Measurements from ENCODE around the gene CCT2. TPM values are rescaled to one million over a fixed set of nuclear protein-coding genes. Genes with fewer than 3 reads are reported as not detected.

The CCT2 gene
- polyA plus RNA-seq, 4 donors: 63.7 to 140 (median 104) TPM

- FAIRE-seq: no peak
- WGBS, 3 donors: 89 to 94% (median 94%) methylated on average over 8 of the region's 8 CpGs
- H3K36me3 ChIP-seq (ENCODE audit: control insufficient read depth in 3 of 3, insufficient read depth in 2 of 3, low read depth in 1 of 3, low read length in 3 of 3): peaks cover 0 to 6% (median 0%) of the 10 kb centered on the region in 3 donors
- no peak for DNase-seq
- H3K4me3 ChIP-seq (ENCODE audit: low read depth in 1 of 3, low read length in 3 of 3): no peak overlapping the region
- no peaks in the 10 kb centered on the region for H3K27me3 ChIP-seq (ENCODE audit: control insufficient read depth in 3 of 3, insufficient read depth in 3 of 3, low read length in 3 of 3)
- no peaks in the 10 kb centered on the region for H3K4me1 ChIP-seq (ENCODE audit: control insufficient read depth in 3 of 3, insufficient read depth in 2 of 3, low read depth in 1 of 3, low read length in 2 of 3)
- no peak overlapping the region for H3K27ac ChIP-seq (ENCODE audit: low read depth in 1 of 3, low read length in 2 of 3)
- no peaks in the 10 kb centered on the region for H3K9me3 ChIP-seq (ENCODE audit: control insufficient read depth in 2 of 2, insufficient read depth in 1 of 2, low read depth in 1 of 2, low read length in 1 of 2)
Measured at GRCh38 chr12:69550569-69551350, 34.5 kb upstream of the CCT2 start.

GRCh38 chr12:69553628-69554248 is 31.5 kb upstream of the CCT2 start:
- 48 to 58% (median 50%) methylated on average over 2 of the region's 2 CpGs for WGBS, 3 donors
- DNase-seq (peak; percentile 31 to 33), FAIRE-seq (no peak)
- Histone ChIP-seq H3K27me3 (ENCODE audit: control insufficient read depth in 3 of 3, insufficient read depth in 3 of 3, low read length in 3 of 3) (no peaks in the 10 kb centered on the region), H3K27ac (ENCODE audit: low read depth in 1 of 3, low read length in 2 of 3) (no peak overlapping the region), H3K36me3 (ENCODE audit: control insufficient read depth in 3 of 3, insufficient read depth in 2 of 3, low read depth in 1 of 3, low read length in 3 of 3) (peaks cover 0 to 9% (median 0%) of the 10 kb centered on the region in 3 donors), H3K9me3 (ENCODE audit: control insufficient read depth in 2 of 2, insufficient read depth in 1 of 2, low read depth in 1 of 2, low read length in 1 of 2) (no peaks in the 10 kb centered on the region), H3K4me3 (ENCODE audit: low read depth in 1 of 3, low read length in 3 of 3) (no peak overlapping the region), H3K4me1 (ENCODE audit: control insufficient read depth in 3 of 3, insufficient read depth in 2 of 3, low read depth in 1 of 3, low read length in 2 of 3) (no peaks in the 10 kb centered on the region)

GRCh38 chr12:69555461-69555860 is 29.8 kb upstream of the CCT2 start:
- H3K4me1 ChIP-seq (ENCODE audit: control insufficient read depth in 3 of 3, insufficient read depth in 2 of 3, low read depth in 1 of 3, low read length in 2 of 3): no peaks in the 10 kb centered on the region
- H3K9me3 ChIP-seq (ENCODE audit: control insufficient read depth in 2 of 2, insufficient read depth in 1 of 2, low read depth in 1 of 2, low read length in 1 of 2): no peaks in the 10 kb centered on the region
- WGBS, 3 donors: 82 to 83% (median 82%) methylated on average over 6 of the region's 6 CpGs
- H3K36me3 ChIP-seq (ENCODE audit: control insufficient read depth in 3 of 3, insufficient read depth in 2 of 3, low read depth in 1 of 3, low read length in 3 of 3): peaks cover 0 to 9% (median 0%) of the 10 kb centered on the region in 3 donors
- H3K27ac ChIP-seq (ENCODE audit: low read depth in 1 of 3, low read length in 2 of 3): no peak overlapping the region
- FAIRE-seq (no peak), DNase-seq (no peak)
- no peak overlapping the region for H3K4me3 ChIP-seq (ENCODE audit: low read depth in 1 of 3, low read length in 3 of 3)
- no peaks in the 10 kb centered on the region for H3K27me3 ChIP-seq (ENCODE audit: control insufficient read depth in 3 of 3, insufficient read depth in 3 of 3, low read length in 3 of 3)

GRCh38 chr12:69556383-69556782 is 28.9 kb upstream of the CCT2 start:
- DNase-seq (no peak), FAIRE-seq (peak; percentile 33)
- no peaks in the 10 kb centered on the region for H3K27me3 ChIP-seq (ENCODE audit: control insufficient read depth in 3 of 3, insufficient read depth in 3 of 3, low read length in 3 of 3)
- peaks cover 0 to 7% (median 0%) of the 10 kb centered on the region in 3 donors for H3K36me3 ChIP-seq (ENCODE audit: control insufficient read depth in 3 of 3, insufficient read depth in 2 of 3, low read depth in 1 of 3, low read length in 3 of 3)
- no peak overlapping the region for H3K27ac ChIP-seq (ENCODE audit: low read depth in 1 of 3, low read length in 2 of 3)
- WGBS, 3 donors: 84 to 88% (median 85%) methylated on average over 9 of the region's 9 CpGs
- H3K4me1 ChIP-seq (ENCODE audit: control insufficient read depth in 3 of 3, insufficient read depth in 2 of 3, low read depth in 1 of 3, low read length in 2 of 3): no peaks in the 10 kb centered on the region
- no peaks in the 10 kb centered on the region for H3K9me3 ChIP-seq (ENCODE audit: control insufficient read depth in 2 of 2, insufficient read depth in 1 of 2, low read depth in 1 of 2, low read length in 1 of 2)
- H3K4me3 ChIP-seq (ENCODE audit: low read depth in 1 of 3, low read length in 3 of 3): no peak overlapping the region

GRCh38 chr12:69563166-69563762 is 22.0 kb upstream of the CCT2 start:
- no peaks in the 10 kb centered on the region for H3K4me1 ChIP-seq (ENCODE audit: control insufficient read depth in 3 of 3, insufficient read depth in 2 of 3, low read depth in 1 of 3, low read length in 2 of 3)
- no peaks in the 10 kb centered on the region for H3K27me3 ChIP-seq (ENCODE audit: control insufficient read depth in 3 of 3, insufficient read depth in 3 of 3, low read length in 3 of 3)
- FAIRE-seq: no peak
- DNase-seq: no peak
- peaks cover 2 to 9% (median 7%) of the 10 kb centered on the region in 3 donors for H3K36me3 ChIP-seq (ENCODE audit: control insufficient read depth in 3 of 3, insufficient read depth in 2 of 3, low read depth in 1 of 3, low read length in 3 of 3)
- H3K9me3 ChIP-seq (ENCODE audit: control insufficient read depth in 2 of 2, insufficient read depth in 1 of 2, low read depth in 1 of 2, low read length in 1 of 2): no peaks in the 10 kb centered on the region
- no peak overlapping the region for H3K27ac ChIP-seq (ENCODE audit: low read depth in 1 of 3, low read length in 2 of 3)
- 94 to 98% (median 95%) methylated on average over 2 of the region's 2 CpGs for WGBS, 3 donors
- H3K4me3 ChIP-seq (ENCODE audit: low read depth in 1 of 3, low read length in 3 of 3): no peak overlapping the region

GRCh38 chr12:69566603-69567002 is 18.7 kb upstream of the CCT2 start:
- no peak overlapping the region for H3K4me3 ChIP-seq (ENCODE audit: low read depth in 1 of 3, low read length in 3 of 3)
- no peak for DNase-seq
- H3K27ac ChIP-seq (ENCODE audit: low read depth in 1 of 3, low read length in 2 of 3): no peak overlapping the region
- H3K9me3 ChIP-seq (ENCODE audit: control insufficient read depth in 2 of 2, insufficient read depth in 1 of 2, low read depth in 1 of 2, low read length in 1 of 2): no peaks in the 10 kb centered on the region
- 80 to 90% (median 87%) methylated on average over 3 of the region's 3 CpGs for WGBS, 3 donors
- no peaks in the 10 kb centered on the region for H3K27me3 ChIP-seq (ENCODE audit: control insufficient read depth in 3 of 3, insufficient read depth in 3 of 3, low read length in 3 of 3)
- peaks cover 2 to 11% (median 9%) of the 10 kb centered on the region in 3 donors for H3K36me3 ChIP-seq (ENCODE audit: control insufficient read depth in 3 of 3, insufficient read depth in 2 of 3, low read depth in 1 of 3, low read length in 3 of 3)
- no peak for FAIRE-seq
- H3K4me1 ChIP-seq (ENCODE audit: control insufficient read depth in 3 of 3, insufficient read depth in 2 of 3, low read depth in 1 of 3, low read length in 2 of 3): no peaks in the 10 kb centered on the region

GRCh38 chr12:69569236-69569635 is 16.0 kb upstream of the CCT2 start:
- Histone ChIP-seq H3K9me3 (ENCODE audit: control insufficient read depth in 2 of 2, insufficient read depth in 1 of 2, low read depth in 1 of 2, low read length in 1 of 2) (no peaks in the 10 kb centered on the region), H3K27ac (ENCODE audit: low read depth in 1 of 3, low read length in 2 of 3) (peak overlapping the region in 1 of 3 donors; percentile 11), H3K4me3 (ENCODE audit: low read depth in 1 of 3, low read length in 3 of 3) (no peak overlapping the region), H3K4me1 (ENCODE audit: control insufficient read depth in 3 of 3, insufficient read depth in 2 of 3, low read depth in 1 of 3, low read length in 2 of 3) (no peaks in the 10 kb centered on the region), H3K27me3 (ENCODE audit: control insufficient read depth in 3 of 3, insufficient read depth in 3 of 3, low read length in 3 of 3) (no peaks in the 10 kb centered on the region), H3K36me3 (ENCODE audit: control insufficient read depth in 3 of 3, insufficient read depth in 2 of 3, low read depth in 1 of 3, low read length in 3 of 3) (peaks cover 3 to 22% (median 10%) of the 10 kb centered on the region in 3 donors)
- FAIRE-seq: no peak
- 56 to 85% (median 80%) methylated on average over 4 of the region's 4 CpGs for WGBS, 3 donors
- no peak for DNase-seq

GRCh38 chr12:69570000-69570516 is 15.2 kb upstream of the CCT2 start:
- Histone ChIP-seq H3K9me3 (ENCODE audit: control insufficient read depth in 2 of 2, insufficient read depth in 1 of 2, low read depth in 1 of 2, low read length in 1 of 2) (no peaks in the 10 kb centered on the region), H3K4me3 (ENCODE audit: low read depth in 1 of 3, low read length in 3 of 3) (no peak overlapping the region), H3K36me3 (ENCODE audit: control insufficient read depth in 3 of 3, insufficient read depth in 2 of 3, low read depth in 1 of 3, low read length in 3 of 3) (peaks cover 7 to 25% (median 13%) of the 10 kb centered on the region in 3 donors), H3K27me3 (ENCODE audit: control insufficient read depth in 3 of 3, insufficient read depth in 3 of 3, low read length in 3 of 3) (no peaks in the 10 kb centered on the region), H3K4me1 (ENCODE audit: control insufficient read depth in 3 of 3, insufficient read depth in 2 of 3, low read depth in 1 of 3, low read length in 2 of 3) (no peaks in the 10 kb centered on the region), H3K27ac (ENCODE audit: low read depth in 1 of 3, low read length in 2 of 3) (no peak overlapping the region)
- 91 to 94% (median 92%) methylated on average over 10 of the region's 10 CpGs for WGBS, 3 donors
- no peak for FAIRE-seq
- DNase-seq: no peak
